Skin of body (tissue), 2 donors: ENCODE data around the gene IRS4. TPM values are rescaled to one million over a fixed set of nuclear protein-coding genes. Genes with fewer than 3 reads are reported as not detected.

Experiments
- DNase-seq: peaks from one replicate; lab custom pipeline; 2025; lab: John Stamatoyannopoulos, UW
- total RNA-seq: library from RNA; depleted of rRNA; stranded (reverse); fragments of >200 nt; gene quantifications from one replicate; pipeline ENCODE4 v1.2.3, GENCODE V29; 2014

IRS4 gene
- total RNA-seq, result 0.69 TPM

DNA sequence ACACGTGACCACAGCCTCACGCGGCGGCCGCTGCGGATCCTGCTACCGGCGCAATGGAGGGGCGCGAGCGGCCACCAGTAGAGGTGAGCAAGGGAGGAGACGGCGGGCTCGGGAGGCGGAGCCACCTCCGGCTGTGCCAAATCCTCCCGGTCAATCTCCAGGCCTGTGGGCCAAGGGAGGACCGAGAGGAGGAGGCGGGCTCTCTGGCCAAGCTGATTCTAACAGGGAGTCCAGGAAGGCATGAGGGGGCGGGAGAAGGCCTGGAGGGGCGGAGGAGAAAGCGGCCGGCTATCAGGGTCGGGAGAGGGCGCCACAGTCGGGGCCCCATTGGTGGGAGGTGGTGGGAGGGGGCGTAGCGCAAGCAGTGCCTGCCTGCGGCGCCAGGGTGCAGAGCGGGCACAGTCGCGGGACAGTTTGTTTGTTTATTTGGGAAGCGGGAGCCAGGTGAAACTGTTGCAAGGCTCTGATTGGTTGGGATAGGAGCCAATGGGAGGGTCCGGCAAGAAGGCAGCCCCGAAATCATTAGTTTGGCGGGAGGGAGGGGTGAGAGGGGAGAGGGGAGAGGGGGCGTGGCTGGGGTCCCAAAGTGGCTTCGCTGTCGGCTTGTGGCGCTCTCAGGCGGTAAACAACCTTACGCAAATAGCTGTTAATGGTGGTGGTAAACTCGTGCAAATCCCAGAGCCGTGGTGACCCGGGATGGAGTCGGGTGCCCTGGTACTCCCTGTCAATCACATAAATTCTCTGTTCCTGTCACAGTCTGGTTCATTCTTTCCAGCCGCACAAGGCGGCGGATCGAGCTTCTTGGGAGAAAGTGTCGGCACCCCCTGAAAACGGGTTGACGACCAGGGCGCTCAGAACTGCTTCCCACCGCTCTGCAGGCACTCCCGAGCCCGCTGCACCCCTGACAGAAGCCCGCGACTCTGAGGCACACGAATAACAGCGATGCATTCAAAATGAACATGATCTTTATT lies at the start of gene IRS4:
TSS of gene IRS4 (minus strand) at position 55 of the 971 bp plus-strand sequence.
- no peak for DNase-seq

DNA sequence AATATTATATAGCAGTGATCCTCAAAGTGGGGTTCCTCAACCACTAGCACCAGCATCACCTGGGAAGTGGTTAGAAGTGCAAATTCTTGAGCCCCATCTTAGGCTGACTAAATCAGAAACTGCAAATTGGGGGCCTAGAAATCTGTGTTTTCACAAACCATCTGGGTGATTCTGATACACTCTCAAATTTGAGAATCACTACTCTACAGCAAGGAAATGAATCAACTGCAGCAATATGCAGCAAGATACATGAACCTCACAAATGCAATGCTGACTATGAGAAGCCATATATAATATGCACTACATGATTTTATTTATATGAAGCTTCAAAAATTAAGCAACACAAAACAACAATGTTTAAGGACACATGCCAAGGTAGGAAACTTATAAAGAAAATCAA lies 36.2 kb upstream of the IRS4 start:
- no peak for DNase-seq

DNA sequence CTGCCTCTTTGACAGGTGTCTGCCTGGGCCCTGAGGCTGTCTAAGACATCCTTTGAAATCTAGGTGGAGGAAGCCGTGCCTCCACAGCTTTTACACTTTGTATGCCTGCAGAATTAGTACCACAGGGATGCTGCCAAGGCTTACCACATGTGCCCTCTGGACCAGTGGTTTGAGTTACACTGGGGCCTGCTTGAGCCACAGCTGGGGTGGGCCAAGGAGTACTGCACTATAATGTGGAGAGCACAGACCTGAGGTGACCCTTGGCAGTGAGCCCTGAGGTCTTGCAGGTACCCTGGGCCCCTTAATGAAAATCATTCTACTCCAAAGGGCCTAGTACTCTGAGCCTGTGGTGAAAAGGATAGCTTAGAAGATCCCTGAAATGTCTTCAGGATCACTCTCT lies 27.2 kb upstream of the IRS4 start:
- DNase-seq, result no peak

DNA sequence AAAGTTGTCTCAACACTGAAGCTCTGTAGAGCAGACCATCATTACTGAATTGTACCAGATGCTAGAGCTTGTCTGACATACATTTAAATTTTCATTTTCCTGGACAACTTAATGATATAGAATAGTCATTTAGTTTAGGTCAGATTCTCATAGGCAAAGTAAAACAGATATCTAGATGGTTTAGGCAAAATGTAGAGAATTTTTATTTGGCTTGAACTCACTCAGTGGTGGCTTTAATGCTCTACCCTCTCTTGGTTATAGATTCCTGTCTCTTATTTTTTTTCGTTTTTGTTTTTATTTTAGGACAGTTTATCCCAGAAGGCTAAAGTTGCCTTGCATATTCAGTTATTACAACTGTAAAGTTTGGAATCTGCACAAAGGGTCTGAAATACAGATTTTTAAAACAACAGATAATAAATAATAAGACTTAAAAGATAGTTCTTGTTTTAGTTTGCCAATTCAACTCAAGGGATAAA lies 4.0 kb upstream of the IRS4 start:
- no peak for DNase-seq

DNA sequence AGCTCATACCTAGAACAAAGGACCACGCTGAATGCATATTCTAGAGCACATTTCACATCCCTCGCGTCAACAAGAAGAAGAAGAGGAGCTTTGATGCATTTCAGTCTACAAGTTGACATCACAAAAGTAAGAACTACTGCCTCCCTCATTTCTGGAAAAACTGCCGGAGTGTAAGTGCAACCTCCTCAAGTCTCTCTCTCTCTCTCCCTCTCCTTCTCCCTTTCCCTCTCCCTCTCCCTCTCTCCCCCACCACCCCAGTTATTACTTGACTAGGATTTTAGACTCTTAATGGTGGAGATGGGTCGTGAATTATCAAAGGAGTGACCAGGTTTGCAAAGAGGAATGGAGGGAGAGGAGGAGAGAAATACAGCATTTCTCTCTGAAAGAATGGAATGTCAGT lies 1.4 kb upstream of the IRS4 start:
- no peak for DNase-seq

DNA sequence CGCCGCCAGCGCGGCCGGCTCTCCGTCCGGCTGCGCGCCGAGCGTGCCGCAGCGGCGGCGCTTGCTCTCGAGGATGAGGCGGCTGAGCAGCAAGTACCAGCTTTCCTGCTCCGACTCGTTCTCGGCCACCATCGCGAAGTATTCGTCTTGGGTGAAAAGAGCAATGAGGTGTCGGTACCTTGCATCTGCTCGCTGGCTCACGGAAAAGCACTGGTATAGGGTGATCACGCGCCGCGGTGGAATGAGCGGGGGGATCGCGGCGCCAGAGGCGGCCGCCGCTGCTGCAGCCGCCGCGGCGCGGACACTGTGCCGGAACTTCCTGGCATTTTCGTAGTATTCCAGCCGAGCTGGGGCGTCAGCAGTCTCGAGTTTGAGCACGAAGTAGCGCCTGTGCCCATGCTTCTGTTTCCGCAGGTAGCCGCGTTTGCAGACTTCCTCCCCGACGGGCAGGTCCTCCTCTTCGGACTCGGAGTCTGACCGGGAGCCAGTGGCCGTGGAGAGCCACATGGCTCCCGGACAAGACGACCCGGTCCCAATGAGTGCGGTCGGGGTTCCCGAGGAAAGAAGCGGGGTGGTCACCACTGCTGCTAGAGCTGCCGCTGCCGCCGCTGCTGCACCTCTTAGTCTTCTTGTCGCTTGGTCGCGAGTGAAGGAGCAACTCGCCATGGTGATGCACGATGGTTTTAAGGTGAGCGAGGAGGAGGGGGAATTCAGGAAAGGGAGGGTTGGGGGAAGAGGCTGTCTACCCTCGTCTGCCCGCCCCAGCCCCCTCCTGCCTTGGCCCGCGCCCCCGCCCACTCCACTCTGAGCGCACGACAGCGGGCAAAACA lies 469 bp downstream of the IRS4 start:
- DNase-seq, result no peak

DNA sequence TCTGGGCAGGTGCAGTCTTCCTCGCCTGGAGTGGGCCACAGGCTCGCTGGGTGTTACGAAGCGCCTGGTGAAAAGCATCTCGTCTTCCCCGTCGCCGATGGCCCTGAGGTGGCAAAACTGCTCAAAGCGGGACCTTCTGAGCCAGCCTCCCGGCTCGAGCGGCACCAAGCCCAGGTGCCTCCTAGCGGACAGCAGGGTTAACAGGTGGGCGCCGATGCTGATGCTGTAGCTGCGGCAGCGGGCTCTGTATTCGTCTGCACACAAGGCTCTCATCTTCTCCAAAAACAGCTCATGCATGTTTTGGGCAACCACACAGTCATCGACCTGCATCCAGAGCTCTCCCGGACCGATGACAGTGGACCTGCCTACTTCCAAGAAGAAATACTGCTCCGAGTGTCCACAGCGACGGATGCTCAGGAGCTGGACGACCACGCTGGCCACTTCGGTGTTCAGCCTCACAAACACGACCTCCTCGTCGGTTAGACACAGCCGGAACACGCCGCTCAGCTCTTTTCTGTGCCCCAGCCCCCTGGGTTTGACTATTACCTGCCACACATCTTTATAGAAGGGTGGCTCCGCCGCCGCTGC lies 1.2 kb downstream of the IRS4 start:
- DNase-seq, result no peak

DNA sequence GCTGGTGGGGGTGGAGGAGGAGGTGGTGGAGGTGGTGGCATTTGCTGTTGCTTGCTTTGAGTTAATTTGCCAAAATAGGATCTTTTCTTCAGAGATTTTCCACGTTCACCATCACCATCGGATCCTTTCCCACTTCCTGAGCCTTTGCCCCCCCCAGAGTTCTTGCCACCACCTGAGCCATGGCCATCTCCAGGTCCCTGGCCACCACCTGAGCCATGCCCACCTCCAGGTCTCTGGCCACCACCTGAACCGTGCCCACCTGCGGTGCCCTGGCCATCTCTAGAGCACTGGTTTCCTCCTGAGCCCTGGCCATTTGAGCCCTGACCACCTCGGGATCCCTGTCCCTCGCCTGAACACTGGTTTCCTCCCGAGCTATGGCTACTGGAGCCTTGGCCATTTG lies 1.9 kb downstream of the IRS4 start:
- DNase-seq, result no peak

DNA sequence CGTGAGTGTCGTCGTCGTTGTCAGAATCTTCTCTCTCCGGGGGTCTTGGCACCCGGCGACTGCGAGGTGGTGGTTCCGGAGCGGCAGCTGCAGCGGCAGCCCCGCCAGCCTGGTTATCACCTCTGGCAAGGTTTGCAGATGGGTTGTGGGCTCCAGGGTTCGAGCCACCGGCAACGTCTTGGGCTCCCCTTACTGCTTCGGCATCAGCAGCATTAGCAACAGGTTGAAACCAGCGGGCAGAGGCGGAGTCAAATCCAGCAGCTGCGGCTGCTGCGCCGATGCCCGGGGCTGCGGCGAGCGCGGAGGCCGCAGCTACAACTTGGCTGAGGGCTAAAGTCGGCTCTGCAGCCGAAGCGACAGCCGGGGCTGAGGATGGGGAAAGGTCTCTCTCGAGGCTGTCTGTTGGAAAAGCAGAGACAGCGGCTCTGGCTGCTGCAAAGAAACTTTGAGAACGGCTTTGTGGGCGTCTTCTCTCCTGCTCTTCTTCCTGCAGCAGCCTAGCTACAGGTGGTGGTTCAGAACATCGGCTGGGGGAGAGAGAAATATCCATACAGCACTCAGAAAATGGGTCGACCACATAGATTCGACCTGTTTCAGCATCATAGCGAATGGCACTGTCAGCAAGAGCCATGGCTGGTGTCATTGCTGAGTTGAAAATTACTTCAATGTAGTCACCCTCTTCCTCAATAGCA lies 3.6 kb downstream of the IRS4 start:
- no peak for DNase-seq

DNA sequence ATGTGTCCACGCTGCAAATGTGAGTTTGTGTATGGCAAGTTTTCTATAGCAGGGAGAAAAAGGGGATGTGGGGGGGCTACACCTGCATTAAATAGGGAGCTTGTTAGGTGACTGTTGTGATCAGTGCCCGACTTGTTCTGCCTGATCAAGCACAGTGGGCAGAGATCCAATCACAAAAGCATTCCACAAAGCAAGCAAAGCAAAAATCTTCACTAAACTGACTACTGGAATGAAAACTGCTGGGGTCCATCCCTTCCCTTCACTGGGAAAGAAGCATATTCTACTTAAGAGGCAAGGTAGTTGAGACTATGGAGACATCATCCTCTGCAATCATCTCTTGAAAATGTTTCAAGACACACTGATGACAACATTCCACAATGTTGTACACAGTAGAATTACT lies 5.2 kb downstream of the IRS4 start:
- DNase-seq, result no peak

DNA sequence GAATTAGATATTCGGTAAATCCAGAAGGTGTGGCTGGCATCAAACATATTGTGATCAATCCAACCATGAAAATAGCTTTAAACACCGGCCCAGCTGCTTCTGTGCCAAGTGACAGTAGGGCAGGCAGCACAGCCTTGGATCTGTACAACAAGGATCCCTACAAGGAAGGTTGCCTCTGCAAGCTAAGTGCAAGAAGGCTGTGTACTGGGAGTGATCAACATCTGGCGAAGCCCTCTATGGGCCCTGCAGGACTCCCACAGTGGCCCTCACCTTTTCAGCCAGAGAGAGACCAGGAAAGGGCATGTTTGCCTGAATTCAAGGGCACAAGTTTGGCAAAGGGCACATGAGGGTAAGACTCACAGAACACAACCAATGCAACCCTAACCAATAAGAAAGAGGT lies 9.6 kb downstream of the IRS4 start:
- DNase-seq, result no peak

DNA sequence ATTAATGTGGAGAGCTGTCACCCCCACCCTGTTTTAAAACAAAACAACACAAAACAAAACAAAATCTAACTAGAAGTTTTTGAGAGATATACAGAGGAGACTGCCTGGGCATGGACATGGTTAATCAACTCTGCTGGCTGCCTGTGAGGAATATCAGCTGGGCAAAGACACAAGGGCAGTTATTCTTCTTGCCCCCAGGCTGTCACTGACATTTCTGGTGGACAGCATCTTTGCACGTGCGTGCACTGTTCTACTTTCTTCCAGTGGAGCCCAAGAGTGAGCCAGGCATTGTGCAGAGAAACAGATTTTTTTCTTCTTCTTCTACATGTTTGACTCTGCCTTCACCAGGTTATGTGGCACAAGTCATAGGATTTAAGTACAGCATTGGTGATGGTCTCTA lies 13.8 kb downstream of the IRS4 start:
- DNase-seq, result no peak

DNA sequence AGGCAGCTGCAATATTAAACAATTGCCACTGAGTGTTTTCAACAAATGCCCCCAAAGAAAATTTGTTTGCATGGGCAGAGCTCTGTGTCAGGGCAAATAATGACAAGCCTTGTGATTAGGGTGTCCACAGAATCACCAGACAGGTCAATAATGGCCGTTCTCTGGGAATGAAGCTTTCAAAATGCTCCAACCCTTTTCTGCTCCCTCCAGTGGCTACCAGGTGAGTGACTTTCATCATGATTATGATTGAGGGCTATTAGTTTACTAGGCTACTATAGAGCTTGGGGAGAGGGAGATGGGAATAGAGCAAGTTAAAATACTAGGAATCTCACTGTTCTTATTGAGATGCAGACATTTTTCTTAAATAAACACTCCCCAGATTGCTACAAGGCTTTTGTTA lies 23.5 kb downstream of the IRS4 start:
- no peak for DNase-seq

DNA sequence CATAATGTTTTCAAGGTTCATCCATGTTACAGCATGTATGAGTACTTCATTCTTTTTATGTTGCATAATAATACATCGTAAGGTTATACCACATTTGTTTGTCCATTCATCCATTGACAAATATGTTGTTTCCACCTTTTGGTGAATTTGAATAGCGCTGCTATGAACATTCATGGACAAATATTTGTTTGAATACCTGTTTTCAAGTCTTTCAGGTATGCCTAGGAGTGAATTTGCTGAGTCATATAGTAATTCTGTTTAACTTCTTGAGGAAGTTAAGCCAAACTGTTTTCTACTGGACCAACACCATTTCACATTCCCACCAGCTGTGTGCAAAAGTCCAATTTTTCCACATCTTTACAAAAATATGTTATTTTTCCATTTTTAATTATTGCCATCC lies 31.5 kb downstream of the IRS4 start:
- DNase-seq, result no peak

DNA sequence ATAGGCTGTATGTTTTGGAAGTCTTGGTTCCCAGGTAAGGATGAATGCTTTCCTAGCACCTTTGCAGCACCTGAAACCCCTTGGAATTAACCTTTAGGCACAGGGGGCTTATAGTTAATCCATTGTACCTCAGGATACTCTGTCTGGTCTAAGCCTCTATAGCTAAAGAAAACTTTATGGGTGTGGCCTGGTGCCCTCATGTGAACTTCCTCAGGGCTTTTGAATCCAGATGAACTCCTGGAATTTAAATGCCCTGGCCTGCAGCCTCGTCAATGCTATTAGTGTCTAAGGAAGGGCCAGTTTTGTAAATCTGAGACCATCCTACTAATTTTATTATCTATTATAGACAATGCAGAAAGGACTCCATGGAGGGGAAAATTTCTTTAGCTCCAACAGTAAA lies 33.8 kb downstream of the IRS4 start:
- no peak for DNase-seq

DNA sequence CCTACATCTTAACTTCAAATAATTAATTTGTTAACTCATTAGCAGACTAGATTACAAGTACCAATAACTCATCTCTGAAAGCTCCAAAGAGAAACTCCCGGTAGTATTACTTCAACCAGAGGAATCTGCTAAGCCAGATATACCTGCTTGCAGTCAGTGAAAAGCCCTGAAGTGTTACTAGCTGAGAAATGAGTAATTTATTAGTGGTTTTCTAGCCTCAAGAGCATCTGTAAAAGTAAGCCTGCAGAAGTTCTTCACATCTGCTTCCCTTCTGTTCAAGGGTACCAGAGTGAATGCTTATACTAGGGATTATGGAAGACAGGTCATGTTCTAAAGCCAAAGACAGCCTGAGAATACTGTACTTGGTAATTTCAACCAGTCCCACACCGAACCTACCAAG lies 34.7 kb downstream of the IRS4 start:
- no peak for DNase-seq

DNA sequence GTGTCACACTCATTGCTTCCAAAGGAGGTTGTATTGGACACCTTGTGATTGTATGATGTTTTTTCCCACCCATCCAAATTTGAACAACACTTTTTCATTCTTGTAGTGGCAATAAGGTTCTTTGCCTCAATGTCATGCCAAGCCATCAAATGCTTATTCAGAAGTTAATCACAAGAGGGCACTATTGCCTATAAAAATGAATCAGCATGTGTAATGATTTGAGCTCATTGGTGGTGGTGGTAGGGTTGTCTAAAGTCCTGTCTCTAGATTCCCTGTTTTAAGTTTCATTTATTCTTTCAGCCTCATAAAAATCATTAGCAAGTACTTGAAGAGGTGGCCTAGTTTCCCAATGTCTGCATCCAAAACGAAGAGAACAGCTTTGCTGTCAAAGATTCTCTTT lies 37.0 kb downstream of the IRS4 start:
- peak; percentile 1 for DNase-seq

DNA sequence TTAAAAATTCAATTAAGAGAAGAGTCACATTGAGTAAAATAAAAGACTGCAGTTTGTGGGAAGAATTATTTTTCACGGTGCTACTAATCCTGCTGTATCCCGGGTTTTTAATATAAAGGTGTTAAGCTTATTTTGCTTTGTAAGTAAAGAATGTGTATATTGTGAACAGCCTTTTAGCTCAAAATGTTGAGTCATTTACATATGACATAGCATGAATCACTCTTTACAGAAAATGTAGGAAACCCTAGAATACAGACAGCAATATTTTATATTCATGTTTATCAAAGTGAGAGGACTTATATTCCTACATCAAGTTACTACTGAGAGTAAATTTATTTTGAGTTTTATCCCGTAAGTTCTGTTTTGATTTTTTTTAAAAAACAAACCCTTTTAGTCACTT lies 39.7 kb downstream of the IRS4 start:
- DNase-seq, result no peak
